IMR-90 (cell line): ENCODE data around the gene VPS35L. TPM values are rescaled to one million over a fixed set of nuclear protein-coding genes. Genes with fewer than 3 reads are reported as not detected.

Experiments
- ATAC-seq: fragments of 200-7000 bp; cut with Tn5 transposase; 2 replicates; pipeline ENCODE4 v1.9.1; 2020; ENCODE audit warnings: low read depth, mild to moderate bottlenecking, moderate library complexity
- BruUV-seq: library from RNA; stranded (reverse); fragments of 400-500 nt; replicated peaks from 2 replicates; lab custom pipeline; 2021; lab: Mats Ljungman, UMichigan
- CTCF ChIA-PET: fragments of 300-600 bp; formaldehyde crosslinking; extraction: SDS; loops from one replicate; lab custom pipeline; 2021; ENCODE audit warnings: antibody characterized with exemption; lab: Yijun Ruan, JAX
- POLR2A ChIA-PET: fragments of 300-600 bp; sonication (Branson Sonifier 250); formaldehyde crosslinking; loops from one replicate; lab custom pipeline; 2022; ENCODE audit warnings: antibody characterized with exemption; ENCODE audit not compliant: unreplicated experiment; lab: Charles Lee
- DNase-seq: peaks from one replicate; pipeline ENCODE4 v3.0.0; 2013
- H2AFZ ChIP-seq: replicated peaks from 2 replicates; pipeline ENCODE3; 2013; ENCODE audit warnings: low read length, mild to moderate bottlenecking; ENCODE audit not compliant: poor library complexity
- H2AK5ac ChIP-seq: 2 replicates; pipeline ENCODE4 v1.6.1; 2013; ENCODE audit warnings: low read depth, low read length, inconsistent platforms
- H2AK9ac ChIP-seq: replicated peaks from 2 replicates; pipeline ENCODE3; 2013; ENCODE audit warnings: mild to moderate bottlenecking, low read depth, low read length, moderate library complexity; ENCODE audit not compliant: poor library complexity
- H2BK120ac ChIP-seq: 2 replicates; pipeline ENCODE4 v1.6.1; 2013; ENCODE audit warnings: low read depth, low read length, inconsistent platforms
- H2BK15ac ChIP-seq: 3 replicates; pipeline ENCODE4 v1.6.1; 2013; ENCODE audit warnings: low read depth, low read length, inconsistent platforms
- H2BK20ac ChIP-seq: 2 replicates; pipeline ENCODE4 v1.6.1; 2013; ENCODE audit warnings: low read depth, mild to moderate bottlenecking, inconsistent platforms, low read length, moderate library complexity
- H2BK5ac ChIP-seq: 2 replicates; pipeline ENCODE4 v1.6.1; 2013; ENCODE audit warnings: mild to moderate bottlenecking, low read depth, low read length, inconsistent platforms; ENCODE audit not compliant: poor library complexity, severe bottlenecking
- H3K14ac ChIP-seq: replicated peaks from 2 replicates; pipeline ENCODE4 v1.6.1; 2013; ENCODE audit warnings: low read depth, low read length, inconsistent platforms
- H3K18ac ChIP-seq: 2 replicates; pipeline ENCODE4 v1.6.1; 2013; ENCODE audit warnings: low read depth, low read length, control low read depth
- H3K23ac ChIP-seq: 2 replicates; pipeline ENCODE4 v1.6.1; 2013; ENCODE audit warnings: low read depth, low read length, inconsistent platforms
- H3K27ac ChIP-seq: 2 replicates; pipeline ENCODE4 v1.5.1; 2013; ENCODE audit warnings: mild to moderate bottlenecking, control low read depth, low read length; ENCODE audit not compliant: insufficient read depth
- H3K27me3 ChIP-seq: 2 replicates; pipeline ENCODE4 v1.6.1; 2013; ENCODE audit warnings: low read length; ENCODE audit not compliant: control insufficient read depth, insufficient read depth
- H3K36me3 ChIP-seq: 2 replicates; pipeline ENCODE4 v1.6.1; 2013; ENCODE audit warnings: low read length, mixed read lengths; ENCODE audit not compliant: control insufficient read depth, insufficient read depth
- H3K4ac ChIP-seq: 2 replicates; pipeline ENCODE4 v1.6.1; 2013; ENCODE audit warnings: low read depth, low read length, inconsistent platforms
- H3K4me1 ChIP-seq: 2 replicates; pipeline ENCODE4 v1.6.1; 2013; ENCODE audit warnings: low read length, mixed read lengths; ENCODE audit not compliant: control insufficient read depth, insufficient read depth
- H3K4me2 ChIP-seq: 2 replicates; pipeline ENCODE4 v1.6.1; 2013; ENCODE audit warnings: low read depth, mild to moderate bottlenecking, control low read depth, low read length, moderate library complexity
- H3K4me3 ChIP-seq: 2 replicates; pipeline ENCODE4 v1.5.1; 2013; ENCODE audit warnings: low read depth, mild to moderate bottlenecking, control low read depth, low read length, moderate library complexity; ENCODE audit not compliant: insufficient read depth
- H3K56ac ChIP-seq: 2 replicates; pipeline ENCODE4 v1.6.1; 2013; ENCODE audit warnings: low read length, inconsistent platforms; ENCODE audit not compliant: insufficient read depth; ENCODE audit errors: extremely low read depth
- H3K79me1 ChIP-seq, 2 experiments: 2 replicates each; pipeline ENCODE4 v1.6.1; 2013; ENCODE audit warnings: low read length in 2 of 2, inconsistent platforms in 1 of 2, low read depth in 1 of 2
- H3K9ac ChIP-seq: 2 replicates; pipeline ENCODE4 v1.6.1; 2013; ENCODE audit warnings: low read depth, low read length, control low read depth
- H3K9me1 ChIP-seq: 2 replicates; pipeline ENCODE4 v1.6.1; 2013; ENCODE audit warnings: low read length, inconsistent platforms; ENCODE audit not compliant: insufficient read depth
- H3K9me3 ChIP-seq: 2 replicates; pipeline ENCODE4 v1.6.1; 2013; ENCODE audit warnings: low read length; ENCODE audit not compliant: control insufficient read depth, insufficient read depth
- H4K20me1 ChIP-seq: 2 replicates; pipeline ENCODE4 v1.6.1; 2013; ENCODE audit warnings: low read length, inconsistent platforms; ENCODE audit not compliant: insufficient read depth
- H4K5ac ChIP-seq: 2 replicates; pipeline ENCODE4 v1.6.1; 2013; ENCODE audit warnings: mild to moderate bottlenecking, low read depth, low read length, control low read depth
- H4K8ac ChIP-seq, 2 experiments: 2 replicates each; pipeline ENCODE4 v1.6.1; 2013; ENCODE audit warnings: low read depth in 2 of 2, low read length in 2 of 2, control low read depth in 1 of 2, inconsistent platforms in 1 of 2
- H4K91ac ChIP-seq: 2 replicates; pipeline ENCODE4 v1.6.1; 2013; ENCODE audit warnings: low read depth, low read length, inconsistent platforms; ENCODE audit not compliant: insufficient read depth
- BHLHE40 ChIP-seq: fragments of 150-350 bp; IDR thresholded peaks from 2 replicates; pipeline ENCODE4 v1.6.1; 2016; ENCODE audit warnings: mild to moderate bottlenecking, low read depth, low read length
- CEBPB ChIP-seq: IDR thresholded peaks from 2 replicates; pipeline ENCODE4 v1.6.1; 2012; ENCODE audit warnings: low read depth, low read length, improper control_type of control experiment
- CHD1 ChIP-seq: IDR thresholded peaks from 2 replicates; pipeline ENCODE4 v1.6.1; 2012; ENCODE audit warnings: low read depth, low read length, improper control_type of control experiment
- CTCF ChIP-seq: conservative IDR thresholded peaks from 2 replicates; pipeline ENCODE4 v1.5.1; 2012; ENCODE audit warnings: mild to moderate bottlenecking, low read depth, low read length, improper control_type of control experiment
- ELK1 ChIP-seq: fragments of 150-350 bp; IDR thresholded peaks from 2 replicates; pipeline ENCODE4 v1.6.1; 2016; ENCODE audit warnings: low read depth, mild to moderate bottlenecking, low read length, moderate library complexity, borderline replicate concordance
- FOS ChIP-seq: fragments of 150-350 bp; IDR thresholded peaks from 2 replicates; pipeline ENCODE4 v1.6.1; 2016; ENCODE audit warnings: low read depth, low read length
- MAFK ChIP-seq: IDR thresholded peaks from 2 replicates; pipeline ENCODE4 v1.6.1; 2012; ENCODE audit warnings: low read depth, low read length, improper control_type of control experiment
- MXI1 ChIP-seq: IDR thresholded peaks from 2 replicates; pipeline ENCODE4 v1.6.1; 2012; ENCODE audit warnings: low read depth, mild to moderate bottlenecking, low read length, moderate library complexity, borderline replicate concordance
- NFE2L2 ChIP-seq: fragments of 150-350 bp; IDR thresholded peaks from 2 replicates; pipeline ENCODE4 v1.6.1; 2016; ENCODE audit warnings: low read depth, mild to moderate bottlenecking, low read length
- POLR2A ChIP-seq: IDR thresholded peaks from 2 replicates; pipeline ENCODE4 v1.6.1; 2012; ENCODE audit warnings: mild to moderate bottlenecking, low read depth, low read length
- RAD21 ChIP-seq: IDR thresholded peaks from 2 replicates; pipeline ENCODE4 v1.6.1; 2012; ENCODE audit warnings: low read length, improper control_type of control experiment
- RCOR1 ChIP-seq: IDR thresholded peaks from 2 replicates; pipeline ENCODE4 v1.6.1; 2012; ENCODE audit warnings: mild to moderate bottlenecking, low read length, improper control_type of control experiment; ENCODE audit not compliant: insufficient replicate concordance
- RFX5 ChIP-seq: IDR thresholded peaks from 2 replicates; pipeline ENCODE4 v1.8.0; 2012; ENCODE audit warnings: low read depth, mild to moderate bottlenecking, low read length, moderate library complexity
- SMC3 ChIP-seq: fragments of 150-350 bp; IDR thresholded peaks from 2 replicates; pipeline ENCODE4 v1.6.1; 2016; ENCODE audit warnings: low read depth, mild to moderate bottlenecking, antibody characterized with exemption, low read length, moderate library complexity
- USF2 ChIP-seq: fragments of 150-350 bp; IDR thresholded peaks from 2 replicates; pipeline ENCODE4 v1.6.1; 2017; ENCODE audit warnings: mild to moderate bottlenecking, antibody characterized with exemption, low read length, low read depth
- WGBS, 2 experiments: methylation state at CpG; one replicate each; pipeline versions ENCODE4 v1.1.5 to v1.1.7; 2013; ENCODE audit warnings: missing lambda C conversion rate in 2 of 2; ENCODE audit not compliant: insufficient read length in 1 of 2; ENCODE audit errors: extremely low coverage in 2 of 2; 5-methylcytosine and 5-hydroxymethylcytosine counted together
- dilution Hi-C: fragments of 300-500 bp; cut with HindIII; formaldehyde crosslinking; loops from one replicate; pipeline ENCODE4 v1.14.3; 2018; ENCODE audit warnings: low sequenced_read_pairs; ENCODE audit not compliant: unreplicated experiment
- in situ Hi-C: fragments of 300-500 bp; cut with MboI; formaldehyde crosslinking; loops from 3 replicates; pipeline ENCODE4 v1.14.3; 2019; ENCODE audit warnings: low sequenced_read_pairs, inconsistent platforms, mixed read lengths
- intact Hi-C: fragments of 100-400 bp; cut with micrococcal nuclease; formaldehyde crosslinking; loops from 2 replicates; pipeline ENCODE4 v1.10.0; 2022
- polyA plus RNA-seq, 3 experiments: library from polyadenylated mRNA; depleted of rRNA; stranded (reverse); fragments of >200 nt; gene quantifications; 2 replicates each; pipeline ENCODE4 v1.2.3, GENCODE V29; 2012; ENCODE audit warnings: low replicate concordance in 1 of 3
- total RNA-seq: library from RNA; depleted of rRNA; stranded (reverse); fragments of >200 nt; gene quantifications from 2 replicates; pipeline ENCODE4 v1.2.3, GENCODE V29; 2012

The VPS35L gene
- total and polyA plus RNA-seq, 2 of the 4 experiments (the other 2 are of a cell fraction) = 28.0 to 40.1 TPM

DNA sequence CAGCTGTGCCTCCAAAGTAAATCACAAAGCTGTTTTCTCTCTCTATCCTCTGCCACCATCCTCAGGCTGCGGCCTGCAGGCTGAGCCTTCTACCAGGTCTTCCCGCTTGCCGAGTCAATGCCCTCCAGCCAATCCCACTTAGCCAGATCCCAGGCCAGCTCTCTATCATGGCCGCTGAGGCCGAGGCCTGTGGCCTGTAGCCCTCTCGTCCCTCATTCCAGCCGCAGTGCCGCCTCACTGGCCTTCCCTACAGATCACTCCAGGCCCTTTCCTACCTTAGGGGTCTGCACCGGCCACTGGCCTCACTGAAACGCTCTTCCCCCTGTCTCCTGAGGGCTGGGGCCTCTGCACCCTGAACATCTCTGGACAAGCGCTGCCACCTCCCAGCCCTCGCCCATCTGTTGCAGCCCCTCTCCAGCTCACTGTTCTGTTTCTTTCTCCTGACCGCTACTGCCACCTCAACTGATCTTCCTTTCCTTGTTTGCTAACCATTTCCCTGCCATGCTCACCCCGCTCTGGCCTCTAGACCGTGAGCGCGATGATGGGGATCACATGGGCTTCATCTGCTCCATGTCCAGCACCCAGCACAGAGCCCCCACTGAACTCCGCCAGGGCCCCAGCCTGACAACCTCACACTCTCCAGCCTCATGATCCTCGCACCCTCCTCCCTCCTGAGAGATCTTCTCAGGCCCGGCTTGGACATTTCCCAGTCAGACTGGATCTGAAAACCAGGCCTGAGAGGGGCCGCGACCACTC, 154.1 kb downstream of the VPS35L start:
- Histone ChIP-seq H3K36me3 (peaks cover 62% of the 10 kb centered on the region), H3K4me2 (no peak overlapping the region), H3K9me1 (peaks cover 3% of the 10 kb centered on the region), H3K56ac (no peak overlapping the region), H3K9me3 (no peaks in the 10 kb centered on the region), H2BK15ac (no peak overlapping the region), H2BK20ac (no peak overlapping the region), H3K9ac (no peak overlapping the region), H4K91ac (no peak overlapping the region), H4K20me1 (peaks cover 9% of the 10 kb centered on the region), H2BK120ac (no peak overlapping the region), H3K14ac (no peak overlapping the region), H3K27ac (no peak overlapping the region), H3K4ac (no peak overlapping the region), H3K23ac (no peak overlapping the region), H2BK5ac (no peak overlapping the region), H3K4me1 (peaks cover 6% of the 10 kb centered on the region), H3K18ac (no peak overlapping the region), H3K4me3 (no peak overlapping the region), H4K5ac (no peak overlapping the region), H3K27me3 (no peaks in the 10 kb centered on the region), H4K8ac (no peak overlapping the region), H2AK9ac (peak overlapping the region; percentile 4), H2AFZ (no peak overlapping the region), H2AK5ac (no peak overlapping the region), H3K79me1 (peaks cover 34 to 71% of the 10 kb centered on the region in 2 experiments)
- dilution Hi-C loops (no loop called here), intact Hi-C loops (loop anchor here (10.0 kb wide), 1 partner anchor 105 kb away; no protein-coding TSS in a partner anchor), in situ Hi-C loops (loop anchor here (25.0 kb wide), 1 partner anchor 597 kb away; the partner anchor contains the start of gene ITPRIPL2)
- POLR2A ChIA-PET = no interaction called here
- 94% methylated on average over 14 of the region's 22 CpGs; no CpG with 5 or more reads in 1 of the 2 experiments for WGBS, 2 experiments
- BruUV-seq = no TSS peak
- no peak for DNase-seq
- ATAC-seq = no peak
- CTCF ChIA-PET = no interaction called here
- TF ChIP-seq CTCF (no peak), RFX5 (no peak), POLR2A (no peak), CEBPB (no peak), RAD21 (no peak), BHLHE40 (no peak), FOS (no peak), MXI1 (no peak), ELK1 (no peak), RCOR1 (no peak), MAFK (no peak), CHD1 (no peak), NFE2L2 (no peak), SMC3 (no peak), USF2 (no peak)
